HG03469 (cell line): ENCODE measurements around the gene ATP9B.
"Not testable (repeated sequence)": the region's sequence is repeated elsewhere in the genome, so short reads cannot be mapped to it uniquely, and the experiment has no call there.

Experiments
- ATAC-seq: cut with Tn5 transposase; IDR thresholded peaks from one replicate; pipeline ENCODE4 v1.9.1; 2021; ENCODE audit warnings: mild to moderate bottlenecking, moderate library complexity, moderate number of reproducible peaks; ENCODE audit not compliant: unreplicated experiment

Gene ATP9B

GRCh38 chr18:79135924-79136323, 66.7 kb downstream of the ATP9B start:
- no peak for ATAC-seq

- ATAC-seq = no peak
Measured at GRCh38 chr18:79136742-79137141, 67.5 kb downstream of the ATP9B start.

- ATAC-seq = no peak
Measured at GRCh38 chr18:79139206-79139605, 70.0 kb downstream of the ATP9B start.

GRCh38 chr18:79147014-79147413, 77.8 kb downstream of the ATP9B start:
- ATAC-seq = no peak

- ATAC-seq = no peak
Measured at GRCh38 chr18:79151191-79151590, 82.0 kb downstream of the ATP9B start.

- no peak for ATAC-seq
Measured at GRCh38 chr18:79156327-79156726, 87.1 kb downstream of the ATP9B start.

- no peak for ATAC-seq
Measured at GRCh38 chr18:79164706-79165105, 95.5 kb downstream of the ATP9B start.

GRCh38 chr18:79166702-79167101, 97.5 kb downstream of the ATP9B start:
- no peak for ATAC-seq

GRCh38 chr18:79167526-79168190, 98.5 kb downstream of the ATP9B start:
- no peak for ATAC-seq

GRCh38 chr18:79169958-79170555, 100.9 kb downstream of the ATP9B start:
- no peak for ATAC-seq

GRCh38 chr18:79172331-79172730, 103.1 kb downstream of the ATP9B start:
- ATAC-seq = not testable (repeated sequence)

- ATAC-seq = no peak
Measured at GRCh38 chr18:79173742-79174141, 104.5 kb downstream of the ATP9B start.

- no peak for ATAC-seq
Measured at GRCh38 chr18:79178113-79178531, 108.9 kb downstream of the ATP9B start.

- no peak for ATAC-seq
Measured at GRCh38 chr18:79182047-79182713, 113.0 kb downstream of the ATP9B start.

- ATAC-seq = no peak
Measured at GRCh38 chr18:79185648-79186047, 116.5 kb downstream of the ATP9B start.

- ATAC-seq = peak; percentile 63
Measured at GRCh38 chr18:79186649-79187048, 117.5 kb downstream of the ATP9B start.

- ATAC-seq = no peak
Measured at GRCh38 chr18:79187532-79188277, 118.5 kb downstream of the ATP9B start.

- no peak for ATAC-seq
Measured at GRCh38 chr18:79191418-79191817, 122.2 kb downstream of the ATP9B start.

GRCh38 chr18:79191956-79192355, 122.8 kb downstream of the ATP9B start:
- no peak for ATAC-seq

GRCh38 chr18:79193826-79194225, 124.6 kb downstream of the ATP9B start:
- ATAC-seq = no peak
